Ishikawa (cell line): ENCODE measurements around the gene ZFYVE9.

ENCODE experiments used
- CEBPB ChIP-seq: IDR thresholded peaks from 2 replicates; pipeline ENCODE4 v1.6.1; 2012
- CREB1 ChIP-seq: IDR thresholded peaks from 2 replicates; pipeline ENCODE4 v1.6.1; 2012; ENCODE audit warnings: low read depth
- EP300 ChIP-seq: IDR thresholded peaks from 2 replicates; pipeline ENCODE4 v1.6.1; 2012; ENCODE audit warnings: borderline replicate concordance
- FOXM1 ChIP-seq: IDR thresholded peaks from 2 replicates; pipeline ENCODE4 v1.6.1; 2012; ENCODE audit warnings: low read depth, borderline replicate concordance
- NFIC ChIP-seq: IDR thresholded peaks from 2 replicates; pipeline ENCODE4 v1.6.1; 2012
- RAD21 ChIP-seq: IDR thresholded peaks from 2 replicates; pipeline ENCODE4 v1.6.1; 2012; ENCODE audit warnings: low read depth
- TAF1 ChIP-seq: IDR thresholded peaks from 2 replicates; pipeline ENCODE4 v1.6.1; 2012; ENCODE audit warnings: low read depth, mild to moderate bottlenecking
- TCF12 ChIP-seq: IDR thresholded peaks from 2 replicates; pipeline ENCODE4 v1.6.1; 2012; ENCODE audit warnings: low read depth
- TEAD4 ChIP-seq: IDR thresholded peaks from 2 replicates; pipeline ENCODE4 v1.6.1; 2012
- YY1 ChIP-seq: IDR thresholded peaks from 2 replicates; pipeline ENCODE4 v1.6.1; 2012; ENCODE audit warnings: low read depth
- ZBTB7A ChIP-seq: IDR thresholded peaks from 2 replicates; pipeline ENCODE4 v1.6.1; 2012; ENCODE audit warnings: low read depth
- TF ChIP-seq, protein P1 (sequence below): IDR thresholded peaks from 2 replicates; pipeline ENCODE4 v1.6.1; 2012; ENCODE audit warnings: low read depth, mild to moderate bottlenecking
- TF ChIP-seq, protein P2 (sequence below): IDR thresholded peaks from 2 replicates; pipeline ENCODE4 v1.6.1; 2012

GRCh38 chr1:52243221-52243987, 101.5 kb downstream of the ZFYVE9 start:
- TF ChIP-seq TCF12 (no peak), CEBPB (no peak), EP300 (no peak), TAF1 (no peak), TEAD4 (no peak), YY1 (no peak), RAD21 (no peak), ZBTB7A (no peak), FOXM1 (no peak), NFIC (no peak), CREB1 (no peak)
- TF ChIP-seq, protein P1, sequence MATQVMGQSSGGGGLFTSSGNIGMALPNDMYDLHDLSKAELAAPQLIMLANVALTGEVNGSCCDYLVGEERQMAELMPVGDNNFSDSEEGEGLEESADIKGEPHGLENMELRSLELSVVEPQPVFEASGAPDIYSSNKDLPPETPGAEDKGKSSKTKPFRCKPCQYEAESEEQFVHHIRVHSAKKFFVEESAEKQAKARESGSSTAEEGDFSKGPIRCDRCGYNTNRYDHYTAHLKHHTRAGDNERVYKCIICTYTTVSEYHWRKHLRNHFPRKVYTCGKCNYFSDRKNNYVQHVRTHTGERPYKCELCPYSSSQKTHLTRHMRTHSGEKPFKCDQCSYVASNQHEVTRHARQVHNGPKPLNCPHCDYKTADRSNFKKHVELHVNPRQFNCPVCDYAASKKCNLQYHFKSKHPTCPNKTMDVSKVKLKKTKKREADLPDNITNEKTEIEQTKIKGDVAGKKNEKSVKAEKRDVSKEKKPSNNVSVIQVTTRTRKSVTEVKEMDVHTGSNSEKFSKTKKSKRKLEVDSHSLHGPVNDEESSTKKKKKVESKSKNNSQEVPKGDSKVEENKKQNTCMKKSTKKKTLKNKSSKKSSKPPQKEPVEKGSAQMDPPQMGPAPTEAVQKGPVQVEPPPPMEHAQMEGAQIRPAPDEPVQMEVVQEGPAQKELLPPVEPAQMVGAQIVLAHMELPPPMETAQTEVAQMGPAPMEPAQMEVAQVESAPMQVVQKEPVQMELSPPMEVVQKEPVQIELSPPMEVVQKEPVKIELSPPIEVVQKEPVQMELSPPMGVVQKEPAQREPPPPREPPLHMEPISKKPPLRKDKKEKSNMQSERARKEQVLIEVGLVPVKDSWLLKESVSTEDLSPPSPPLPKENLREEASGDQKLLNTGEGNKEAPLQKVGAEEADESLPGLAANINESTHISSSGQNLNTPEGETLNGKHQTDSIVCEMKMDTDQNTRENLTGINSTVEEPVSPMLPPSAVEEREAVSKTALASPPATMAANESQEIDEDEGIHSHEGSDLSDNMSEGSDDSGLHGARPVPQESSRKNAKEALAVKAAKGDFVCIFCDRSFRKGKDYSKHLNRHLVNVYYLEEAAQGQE, result no peak
- TF ChIP-seq, protein P2, sequence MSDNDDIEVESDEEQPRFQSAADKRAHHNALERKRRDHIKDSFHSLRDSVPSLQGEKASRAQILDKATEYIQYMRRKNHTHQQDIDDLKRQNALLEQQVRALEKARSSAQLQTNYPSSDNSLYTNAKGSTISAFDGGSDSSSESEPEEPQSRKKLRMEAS, result no peak
